Measurements from ENCODE around the gene CCDC63. TPM values are rescaled to one million over a fixed set of nuclear protein-coding genes. Genes with fewer than 3 reads are reported as not detected.

The CCDC63 gene
- total RNA-seq, 2 donors from 2014 or later: 0.95 to 3.1 TPM

DNA sequence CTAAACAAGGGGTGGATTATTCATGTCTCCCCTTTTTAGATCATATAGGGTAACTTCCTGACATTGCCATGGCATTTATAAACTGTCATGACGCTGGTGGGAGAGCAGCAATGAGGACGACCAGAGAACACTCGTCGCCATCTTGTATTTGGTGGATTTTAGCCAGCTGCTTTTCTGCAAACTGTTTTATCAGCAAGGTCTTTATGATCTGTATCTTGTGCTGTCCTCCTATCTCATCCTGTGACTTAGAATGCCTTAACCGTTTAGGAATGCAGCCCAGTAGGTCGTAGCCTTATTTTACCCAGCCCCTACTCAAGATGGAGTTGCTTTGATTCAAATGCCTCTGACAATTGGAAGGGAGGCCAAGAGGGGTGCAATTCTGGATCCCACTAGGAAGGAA lies 5.8 kb upstream of the CCDC63 start:
- Histone ChIP-seq H3K9me3 (ENCODE audit: control insufficient read depth, low read length) (peaks cover 5% of the 10 kb centered on the region), H3K27me3 (ENCODE audit: control insufficient read depth, insufficient read depth, low read length, poor library complexity, severe bottlenecking) (no peaks in the 10 kb centered on the region), H3K27ac (ENCODE audit: low read depth, low read length) (no peak overlapping the region), H3K4me3 (ENCODE audit: low read length) (peak overlapping the region; percentile 35), H3K9ac (ENCODE audit: extremely low read depth, low read length, poor library complexity, severe bottlenecking) (no peak overlapping the region), H3K4me1 (ENCODE audit: control insufficient read depth, insufficient read depth, low read length) (peaks cover 10% of the 10 kb centered on the region), H3K36me3 (ENCODE audit: control insufficient read depth, insufficient read depth, low read length) (no peaks in the 10 kb centered on the region)
- Mint-ChIP-seq H3K9me3 (no peaks in the 10 kb centered on the region), H3K4me3 (no peak overlapping the region), H3K4me1 (no peaks in the 10 kb centered on the region), H3K27me3 (ENCODE audit: insufficient read depth) (peaks cover 5% of the 10 kb centered on the region), H3K27ac (no peak overlapping the region), H3K36me3 (ENCODE audit: low read depth) (no peaks in the 10 kb centered on the region)
- TF ChIP-seq, protein P1, sequence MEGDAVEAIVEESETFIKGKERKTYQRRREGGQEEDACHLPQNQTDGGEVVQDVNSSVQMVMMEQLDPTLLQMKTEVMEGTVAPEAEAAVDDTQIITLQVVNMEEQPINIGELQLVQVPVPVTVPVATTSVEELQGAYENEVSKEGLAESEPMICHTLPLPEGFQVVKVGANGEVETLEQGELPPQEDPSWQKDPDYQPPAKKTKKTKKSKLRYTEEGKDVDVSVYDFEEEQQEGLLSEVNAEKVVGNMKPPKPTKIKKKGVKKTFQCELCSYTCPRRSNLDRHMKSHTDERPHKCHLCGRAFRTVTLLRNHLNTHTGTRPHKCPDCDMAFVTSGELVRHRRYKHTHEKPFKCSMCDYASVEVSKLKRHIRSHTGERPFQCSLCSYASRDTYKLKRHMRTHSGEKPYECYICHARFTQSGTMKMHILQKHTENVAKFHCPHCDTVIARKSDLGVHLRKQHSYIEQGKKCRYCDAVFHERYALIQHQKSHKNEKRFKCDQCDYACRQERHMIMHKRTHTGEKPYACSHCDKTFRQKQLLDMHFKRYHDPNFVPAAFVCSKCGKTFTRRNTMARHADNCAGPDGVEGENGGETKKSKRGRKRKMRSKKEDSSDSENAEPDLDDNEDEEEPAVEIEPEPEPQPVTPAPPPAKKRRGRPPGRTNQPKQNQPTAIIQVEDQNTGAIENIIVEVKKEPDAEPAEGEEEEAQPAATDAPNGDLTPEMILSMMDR (conservative IDR thresholded peaks at IDR 0.05): no peak
- 86 to 87% methylated on average over 5 to 6 of the region's 6 CpGs for WGBS, 2 experiments (ENCODE audit: insufficient coverage in 1 of 2, insufficient read length in 1 of 2)
- DNase-seq: no peak

DNA sequence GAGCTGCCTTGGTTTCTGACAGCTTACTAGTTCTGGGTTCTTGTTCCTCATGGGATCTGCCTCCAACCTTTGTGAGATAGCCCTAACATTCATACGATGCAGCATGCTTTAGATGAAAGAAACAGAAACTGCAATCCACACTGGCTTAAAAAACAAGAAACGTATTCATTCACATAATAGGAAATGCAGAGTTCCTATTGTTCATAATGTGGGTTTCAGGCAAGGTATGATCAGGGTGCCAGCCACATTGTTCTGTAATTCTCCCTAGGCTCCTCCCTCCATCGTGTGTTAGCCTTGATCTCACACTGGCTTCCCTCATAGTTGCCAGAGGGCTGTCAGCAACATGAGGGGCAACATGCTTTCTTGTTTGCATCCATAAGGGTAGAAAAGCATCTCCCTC lies 2.7 kb upstream of the CCDC63 start:
- H3K4me1 Mint-ChIP-seq: no peaks in the 10 kb centered on the region
- Histone ChIP-seq H3K36me3 (ENCODE audit: control insufficient read depth, insufficient read depth, low read length) (no peaks in the 10 kb centered on the region), H3K9ac (ENCODE audit: extremely low read depth, low read length, poor library complexity, severe bottlenecking) (no peak overlapping the region), H3K9me3 (ENCODE audit: control insufficient read depth, low read length) (peaks cover 5% of the 10 kb centered on the region), H3K27ac (ENCODE audit: low read depth, low read length) (no peak overlapping the region), H3K4me1 (ENCODE audit: control insufficient read depth, insufficient read depth, low read length) (peaks cover 10% of the 10 kb centered on the region), H3K27me3 (ENCODE audit: control insufficient read depth, insufficient read depth, low read length, poor library complexity, severe bottlenecking) (no peaks in the 10 kb centered on the region), H3K4me3 (ENCODE audit: low read length) (no peak overlapping the region)
- H3K36me3 Mint-ChIP-seq (ENCODE audit: low read depth): no peaks in the 10 kb centered on the region
- H3K4me3 Mint-ChIP-seq: no peak overlapping the region
- no peaks in the 10 kb centered on the region for H3K9me3 Mint-ChIP-seq
- H3K27ac Mint-ChIP-seq: no peak overlapping the region
- TF ChIP-seq, protein P1 (conservative IDR thresholded peaks at IDR 0.05): no peak
- peaks cover 5% of the 10 kb centered on the region for H3K27me3 Mint-ChIP-seq (ENCODE audit: insufficient read depth)
- WGBS, 2 experiments (ENCODE audit: insufficient coverage in 1 of 2, insufficient read length in 1 of 2): 90% methylated on average over 3 of the region's 3 CpGs
- no peak for DNase-seq

DNA sequence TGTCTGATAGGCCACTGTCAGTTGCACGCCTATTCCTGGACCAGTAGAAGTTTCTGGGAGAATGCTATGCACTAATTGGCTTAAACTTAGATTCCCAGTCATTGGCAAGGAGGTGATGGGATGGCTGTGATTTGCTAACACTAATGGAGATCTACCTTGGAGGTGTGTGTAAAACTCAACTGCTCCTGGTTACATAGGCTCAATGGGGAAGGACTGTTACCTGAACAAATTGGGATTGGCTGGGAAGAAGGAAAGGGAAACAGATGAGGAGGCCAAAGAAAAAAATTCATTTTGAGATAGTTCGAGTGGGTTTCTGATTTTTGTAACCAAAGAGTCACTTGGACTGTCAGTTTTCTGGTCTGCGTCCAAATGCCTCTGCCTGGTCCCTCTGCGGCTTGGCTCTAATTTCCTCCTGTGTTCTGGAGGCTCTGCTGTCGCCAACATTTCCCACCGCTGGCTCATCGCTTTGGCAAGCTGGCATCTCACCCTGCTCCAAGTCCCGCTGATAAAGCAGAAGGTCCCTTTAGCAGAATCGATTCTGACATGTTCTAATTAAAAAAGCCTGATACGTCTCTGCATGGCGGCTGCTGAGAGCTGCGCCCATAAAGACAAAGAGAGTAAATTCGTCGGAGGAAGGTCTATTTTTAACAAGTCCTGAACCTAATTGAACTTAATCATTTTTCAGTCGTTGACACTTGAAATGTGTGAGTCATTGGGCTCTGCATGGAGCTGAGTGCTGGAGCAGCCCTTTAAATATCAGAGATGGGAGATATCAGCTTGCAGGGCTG lies 2.0 kb upstream of the CCDC63 start:
- H3K27ac ChIP-seq (ENCODE audit: low read depth, low read length): no peak overlapping the region
- H3K36me3 Mint-ChIP-seq (ENCODE audit: low read depth): no peaks in the 10 kb centered on the region
- peaks cover 10% of the 10 kb centered on the region for H3K4me1 ChIP-seq (ENCODE audit: control insufficient read depth, insufficient read depth, low read length)
- TF ChIP-seq, protein P1 (conservative IDR thresholded peaks at IDR 0.05): no peak
- no peak for DNase-seq
- H3K27me3 Mint-ChIP-seq (ENCODE audit: insufficient read depth): peaks cover 5% of the 10 kb centered on the region
- H3K4me1 Mint-ChIP-seq: no peaks in the 10 kb centered on the region
- H3K27me3 ChIP-seq (ENCODE audit: control insufficient read depth, insufficient read depth, low read length, poor library complexity, severe bottlenecking): no peaks in the 10 kb centered on the region
- H3K9me3 Mint-ChIP-seq: no peaks in the 10 kb centered on the region
- H3K4me3 Mint-ChIP-seq: no peak overlapping the region
- H3K27ac Mint-ChIP-seq: no peak overlapping the region
- H3K9me3 ChIP-seq (ENCODE audit: control insufficient read depth, low read length): peaks cover 2% of the 10 kb centered on the region
- no peak overlapping the region for H3K9ac ChIP-seq (ENCODE audit: extremely low read depth, low read length, poor library complexity, severe bottlenecking)
- H3K36me3 ChIP-seq (ENCODE audit: control insufficient read depth, insufficient read depth, low read length): no peaks in the 10 kb centered on the region
- no peak overlapping the region for H3K4me3 ChIP-seq (ENCODE audit: low read length)
- 88% methylated on average over 15 of the region's 15 CpGs for WGBS, 2 experiments (ENCODE audit: insufficient coverage in 1 of 2, insufficient read length in 1 of 2)
